ENCODE data around the gene TIAM2. TPM values are rescaled to one million over a fixed set of nuclear protein-coding genes. Genes with fewer than 3 reads are reported as not detected.

Gene TIAM2
- total RNA-seq, 2 experiments from 2014 or later, result 5.4 to 6.2 TPM

DNA sequence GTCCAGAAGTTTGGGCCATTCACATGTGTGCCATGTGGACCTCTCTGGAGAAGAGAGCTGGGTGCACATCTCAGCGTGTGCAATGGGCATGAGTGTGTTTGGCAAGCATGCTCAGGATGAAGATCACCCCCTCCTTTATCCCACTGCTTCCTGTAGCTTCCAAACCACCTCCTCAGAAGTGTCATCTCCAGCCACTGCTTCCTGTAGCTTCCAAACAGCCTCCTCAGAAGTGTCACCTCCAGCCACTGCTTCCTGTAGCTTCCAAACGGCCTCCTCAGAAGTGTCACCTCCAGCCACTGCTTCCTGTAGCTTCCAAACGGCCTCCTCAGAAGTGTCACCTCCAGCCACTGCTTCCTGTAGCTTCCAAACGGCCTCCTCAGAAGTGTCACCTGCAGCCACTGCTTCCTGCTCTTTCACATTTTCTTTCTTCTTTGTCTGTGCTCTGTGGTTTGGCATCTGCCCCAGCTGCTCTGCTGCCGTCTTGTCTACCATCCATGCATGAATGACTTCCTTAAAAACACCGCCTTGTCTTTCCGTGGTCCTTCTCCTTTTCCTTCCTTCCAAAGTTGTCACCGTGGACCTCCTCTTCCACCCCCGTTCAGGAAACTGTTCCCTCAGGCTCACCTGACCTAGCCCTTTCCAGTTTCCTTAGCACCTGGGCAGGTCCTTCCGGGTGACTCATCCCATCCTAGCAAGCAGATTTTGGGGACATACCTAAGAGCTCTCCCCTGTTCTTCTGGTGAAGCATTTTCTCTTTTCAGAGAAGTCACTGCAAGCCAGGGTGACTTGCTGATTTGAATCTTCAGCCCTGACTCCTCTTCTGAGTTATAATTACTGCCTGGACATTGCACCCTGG lies 43.5 kb upstream of the TIAM2 start:
- Histone ChIP-seq H3K36me3 (ENCODE audit: insufficient read depth, low read length) (no peaks in the 10 kb centered on the region), H3K4me2 (ENCODE audit: low read length) (peak overlapping the region; percentile 66)
- POLR2A ChIA-PET, result interaction anchor here (1.1 to 1.4 kb wide), 2 partner anchors 13 to 18 kb away, joined by 3 read pairs; no protein-coding TSS in a partner anchor

DNA sequence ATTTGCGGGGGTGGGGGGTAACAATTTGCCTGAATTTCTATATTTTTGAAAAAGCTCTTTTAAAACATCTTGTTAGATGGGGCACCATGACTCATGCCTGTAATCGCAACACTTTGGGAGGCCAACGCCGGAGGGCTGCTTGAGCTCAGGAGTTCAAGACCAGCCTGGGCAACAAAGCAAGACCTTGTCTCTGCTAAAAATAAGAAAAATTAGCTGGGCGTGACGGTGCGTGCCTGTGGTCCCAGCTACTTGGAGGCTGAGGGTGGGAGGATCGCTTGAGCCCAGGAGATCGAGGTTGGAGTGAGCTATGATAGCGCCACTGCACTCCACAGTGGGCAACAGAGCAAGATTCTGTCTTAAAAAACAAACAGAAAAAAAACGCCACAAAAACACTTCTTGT lies 41.5 kb upstream of the TIAM2 start:
- no TSS peak for BruUV-seq (replicated peaks)
- Histone ChIP-seq H3K4me2 (ENCODE audit: low read length) (no peak overlapping the region), H4K20me1 (ENCODE audit: insufficient read depth, low read length) (no peaks in the 10 kb centered on the region), H2AFZ (ENCODE audit: low read length) (no peak overlapping the region), H3K36me3 (ENCODE audit: insufficient read depth, low read length) (no peaks in the 10 kb centered on the region), H3K4me3 (ENCODE audit: low read depth, low read length, poor library complexity, severe bottlenecking) (no peak overlapping the region), H3K27ac (ENCODE audit: low read depth, low read length, poor library complexity, severe bottlenecking) (no peak overlapping the region), H3K9me3 (ENCODE audit: low read length) (no peaks in the 10 kb centered on the region), H3K79me2 (ENCODE audit: insufficient read depth, low read depth, low read length) (no peaks in the 10 kb centered on the region), H3K4me1 (ENCODE audit: insufficient read depth, low read length, poor library complexity, severe bottlenecking) (peaks cover 45% of the 10 kb centered on the region), H3K9me2 (ENCODE audit: insufficient read depth, low read length) (no peaks in the 10 kb centered on the region)
- ChIA-PET POLR2A (interaction anchor here (0.5 to 0.9 kb wide), 2 partner anchors 12 to 24 kb away, joined by 3 to 4 read pairs; no protein-coding TSS in a partner anchor), CTCF (ENCODE audit: unreplicated experiment) (no interaction called here)
- no peak for TF ChIP-seq CTCF (conservative IDR thresholded peaks at IDR 0.05; ENCODE audit: low read length)
- TF ChIP-seq EZH2phosphoT487 (IDR thresholded peaks at IDR 0.05; ENCODE audit: borderline replicate concordance, low read depth, low read length), result no peak
- DNase-seq (ENCODE audit: low spot score), result no peak
- intact Hi-C loops (cut with micrococcal nuclease; ENCODE audit: unreplicated experiment), result no loop called here

More for the DNA sequence above, 43.5 kb upstream of the TIAM2 start:
- no TSS peak for BruUV-seq (replicated peaks)
- peak overlapping the region; percentile 24 for H3K4me3 ChIP-seq (ENCODE audit: low read depth, low read length, poor library complexity, severe bottlenecking)
- H3K79me2 ChIP-seq (ENCODE audit: insufficient read depth, low read depth, low read length), result no peaks in the 10 kb centered on the region
- peak overlapping the region; percentile 46; the same call in 1 of the 2 replicates for H2AFZ ChIP-seq (ENCODE audit: low read length)
- H3K27ac ChIP-seq (ENCODE audit: low read depth, low read length, poor library complexity, severe bottlenecking), result peak overlapping the region; percentile 79
- CTCF ChIA-PET (ENCODE audit: unreplicated experiment), result interaction anchor here (1.2 kb wide), 1 partner anchor 24 kb away, joined by 3 read pairs; no protein-coding TSS in a partner anchor
- intact Hi-C loops (cut with micrococcal nuclease; ENCODE audit: unreplicated experiment), result no loop called here
- DNase-seq (ENCODE audit: low spot score), result peak; percentile 88
- H3K9me3 ChIP-seq (ENCODE audit: low read length), result no peaks in the 10 kb centered on the region
- H4K20me1 ChIP-seq (ENCODE audit: insufficient read depth, low read length), result no peaks in the 10 kb centered on the region
- H3K9me2 ChIP-seq (ENCODE audit: insufficient read depth, low read length), result no peaks in the 10 kb centered on the region
- no peak for TF ChIP-seq EZH2phosphoT487 (IDR thresholded peaks at IDR 0.05; ENCODE audit: borderline replicate concordance, low read depth, low read length)
- no peak for TF ChIP-seq CTCF (conservative IDR thresholded peaks at IDR 0.05; ENCODE audit: low read length)
- peaks cover 45% of the 10 kb centered on the region for H3K4me1 ChIP-seq (ENCODE audit: insufficient read depth, low read length, poor library complexity, severe bottlenecking)

DNA sequence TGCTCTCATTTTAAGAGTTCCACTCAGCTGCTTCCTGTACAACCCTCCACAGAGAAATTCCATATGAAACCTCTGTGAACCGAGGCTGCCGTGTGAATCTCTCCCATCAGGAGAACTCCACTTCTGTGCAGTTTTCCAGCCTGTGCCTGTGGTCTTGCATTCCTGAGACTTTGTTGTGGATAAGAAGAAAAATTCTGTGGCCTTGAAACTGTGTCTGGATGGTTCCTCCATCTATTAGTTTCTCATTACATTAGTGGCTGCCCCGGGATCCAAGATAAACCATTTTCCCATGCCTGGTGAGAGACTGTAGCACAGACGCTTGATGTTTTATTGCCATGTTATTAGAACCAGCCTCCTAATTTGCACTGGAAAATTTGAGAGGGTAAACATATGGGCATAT lies 40.8 kb upstream of the TIAM2 start:
- Histone ChIP-seq H3K4me3 (ENCODE audit: low read depth, low read length, poor library complexity, severe bottlenecking) (no peak overlapping the region), H3K4me2 (ENCODE audit: low read length) (no peak overlapping the region), H3K36me3 (ENCODE audit: insufficient read depth, low read length) (no peaks in the 10 kb centered on the region), H3K27ac (ENCODE audit: low read depth, low read length, poor library complexity, severe bottlenecking) (no peak overlapping the region), H3K4me1 (ENCODE audit: insufficient read depth, low read length, poor library complexity, severe bottlenecking) (peaks cover 45% of the 10 kb centered on the region), H2AFZ (ENCODE audit: low read length) (no peak overlapping the region), H3K9me2 (ENCODE audit: insufficient read depth, low read length) (no peaks in the 10 kb centered on the region), H3K9me3 (ENCODE audit: low read length) (no peaks in the 10 kb centered on the region), H3K79me2 (ENCODE audit: insufficient read depth, low read depth, low read length) (no peaks in the 10 kb centered on the region), H4K20me1 (ENCODE audit: insufficient read depth, low read length) (no peaks in the 10 kb centered on the region)
- intact Hi-C loops (cut with micrococcal nuclease; ENCODE audit: unreplicated experiment), result no loop called here
- no TSS peak for BruUV-seq (replicated peaks)
- no peak for DNase-seq (ENCODE audit: low spot score)
- POLR2A ChIA-PET, result no interaction called here
- TF ChIP-seq CTCF (conservative IDR thresholded peaks at IDR 0.05; ENCODE audit: low read length), result no peak
- no peak for TF ChIP-seq EZH2phosphoT487 (IDR thresholded peaks at IDR 0.05; ENCODE audit: borderline replicate concordance, low read depth, low read length)
- CTCF ChIA-PET (ENCODE audit: unreplicated experiment), result no interaction called here
